HG03457 (cell line): ENCODE results near the gene TNIP2.
A peak's percentile ranks its signal among the peaks of the same experiment; 100 is the strongest.

Experiments
- ATAC-seq: cut with Tn5 transposase; IDR thresholded peaks from one replicate; pipeline ENCODE4 v1.9.1; 2021; ENCODE audit warnings: moderate number of reproducible peaks; ENCODE audit not compliant: unreplicated experiment

TNIP2 gene

DNA sequence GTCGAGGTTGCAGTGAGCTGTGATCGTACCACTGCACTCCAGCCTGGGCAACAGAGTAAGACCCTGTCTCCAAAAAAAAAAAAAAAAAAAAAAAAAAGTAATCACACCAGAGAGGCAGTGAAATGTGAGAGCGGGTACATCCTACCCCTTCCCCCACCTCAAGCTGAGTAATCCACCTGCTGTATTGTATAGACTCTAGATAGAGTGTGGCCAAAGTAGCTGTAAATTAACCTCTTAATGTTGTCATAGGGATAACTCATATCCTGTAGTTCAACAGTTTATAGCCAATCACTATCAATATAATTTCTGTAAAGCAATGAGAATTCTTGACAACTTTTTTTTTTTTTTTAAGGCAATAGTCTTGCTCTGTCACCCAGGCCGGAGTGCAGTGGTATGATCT lies 30.8 kb downstream of the TNIP2 start:
- ATAC-seq = no peak

DNA sequence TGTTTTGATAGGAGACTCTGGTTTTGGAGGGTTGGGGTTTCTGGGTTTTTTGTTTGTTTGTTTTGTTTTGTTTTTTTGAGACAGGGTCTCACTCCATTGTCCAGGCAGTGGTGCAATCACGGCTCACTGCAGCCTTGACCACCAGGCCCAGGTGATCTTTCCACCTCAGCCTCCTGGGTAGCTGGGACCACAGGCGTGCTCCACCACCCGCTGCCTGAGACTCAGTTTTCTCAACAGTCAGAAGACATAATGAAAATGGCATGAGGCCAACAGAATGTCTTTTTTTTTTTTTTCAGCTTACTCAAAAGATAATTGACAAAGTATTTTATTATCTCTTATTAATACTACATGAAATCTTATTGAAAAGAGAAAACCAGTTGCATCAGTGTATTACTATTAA lies 32.4 kb downstream of the TNIP2 start:
- ATAC-seq = no peak

DNA sequence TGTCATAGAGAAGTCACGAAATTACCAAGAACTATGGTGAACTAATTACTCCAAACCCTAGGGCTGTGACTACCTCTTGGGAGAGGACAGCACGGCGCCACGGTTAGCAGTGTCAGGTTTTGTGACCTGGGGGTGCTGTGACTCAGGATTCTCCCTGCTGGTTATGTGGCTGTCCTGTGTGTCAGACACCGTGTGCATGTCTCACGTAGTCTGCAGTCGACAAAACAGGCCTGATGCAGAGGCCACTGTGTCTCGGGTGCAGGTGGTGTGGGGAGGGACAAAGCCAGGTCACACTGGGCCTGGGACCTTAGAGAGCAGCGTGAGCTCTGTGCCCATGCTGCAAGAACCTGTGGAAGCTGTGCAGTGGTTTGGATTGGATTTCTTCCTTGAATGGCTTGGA lies 34.1 kb downstream of the TNIP2 start:
- ATAC-seq = no peak

- ATAC-seq = no peak
Measured at GRCh38 chr4:2721586-2721985, 34.5 kb downstream of the TNIP2 start.

DNA sequence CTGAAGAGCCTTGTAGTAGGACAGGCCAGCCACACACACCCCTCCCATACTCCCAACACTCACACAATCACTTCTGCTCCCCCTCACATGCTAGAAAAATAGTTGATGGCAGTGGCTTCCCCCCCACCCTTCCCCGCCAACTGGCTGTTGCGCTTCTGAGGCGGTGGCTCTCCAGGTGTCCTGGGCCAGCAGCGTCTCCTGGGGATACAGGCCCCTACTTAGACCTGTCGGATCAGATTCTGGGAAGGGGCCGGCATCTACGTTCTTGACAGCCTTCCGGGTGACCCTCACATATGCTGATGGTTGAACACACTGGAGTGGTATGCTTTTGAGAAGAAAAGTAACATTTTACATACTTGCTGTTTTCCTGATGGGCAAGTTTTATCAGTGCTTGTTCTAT lies 39.9 kb downstream of the TNIP2 start:
- no peak for ATAC-seq

DNA sequence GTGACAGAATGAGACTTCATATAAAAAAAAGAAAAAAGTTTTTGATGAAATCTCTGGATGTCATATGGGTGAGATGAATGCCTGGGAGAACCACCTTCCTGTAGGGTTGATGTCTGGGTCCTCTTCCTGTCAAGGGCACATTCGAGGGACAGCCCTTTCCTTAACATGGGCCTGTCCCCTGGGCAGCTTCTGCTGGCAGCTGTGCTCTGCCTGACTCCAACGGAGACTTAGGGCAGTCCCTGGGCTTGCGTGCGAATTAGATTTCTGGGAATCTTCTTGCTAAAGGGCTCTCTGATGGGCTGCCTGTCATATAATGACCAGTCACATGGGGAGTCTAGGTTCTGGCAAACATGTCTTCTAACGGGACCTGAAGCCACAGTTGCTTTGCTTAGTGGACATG lies 40.7 kb downstream of the TNIP2 start:
- ATAC-seq = no peak

DNA sequence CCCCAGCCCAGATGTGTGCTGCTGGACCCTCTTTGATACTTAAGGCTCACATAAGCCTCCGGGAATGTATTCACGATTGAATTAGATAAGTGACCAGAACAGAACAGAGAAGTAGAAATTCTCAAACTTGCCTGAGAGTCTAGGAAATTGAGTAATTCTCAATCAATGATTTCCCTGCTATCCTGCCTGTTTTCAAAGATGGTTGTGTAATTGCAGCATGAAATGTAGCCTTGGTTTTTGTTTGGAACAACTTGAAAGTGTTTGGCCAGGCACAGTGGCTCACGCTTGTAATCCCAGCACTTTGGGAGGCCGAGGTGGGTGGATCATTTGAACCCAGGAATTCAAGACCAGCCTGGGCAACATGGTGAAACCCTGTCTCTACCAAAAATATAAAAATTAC lies 41.2 kb downstream of the TNIP2 start:
- ATAC-seq = no peak

DNA sequence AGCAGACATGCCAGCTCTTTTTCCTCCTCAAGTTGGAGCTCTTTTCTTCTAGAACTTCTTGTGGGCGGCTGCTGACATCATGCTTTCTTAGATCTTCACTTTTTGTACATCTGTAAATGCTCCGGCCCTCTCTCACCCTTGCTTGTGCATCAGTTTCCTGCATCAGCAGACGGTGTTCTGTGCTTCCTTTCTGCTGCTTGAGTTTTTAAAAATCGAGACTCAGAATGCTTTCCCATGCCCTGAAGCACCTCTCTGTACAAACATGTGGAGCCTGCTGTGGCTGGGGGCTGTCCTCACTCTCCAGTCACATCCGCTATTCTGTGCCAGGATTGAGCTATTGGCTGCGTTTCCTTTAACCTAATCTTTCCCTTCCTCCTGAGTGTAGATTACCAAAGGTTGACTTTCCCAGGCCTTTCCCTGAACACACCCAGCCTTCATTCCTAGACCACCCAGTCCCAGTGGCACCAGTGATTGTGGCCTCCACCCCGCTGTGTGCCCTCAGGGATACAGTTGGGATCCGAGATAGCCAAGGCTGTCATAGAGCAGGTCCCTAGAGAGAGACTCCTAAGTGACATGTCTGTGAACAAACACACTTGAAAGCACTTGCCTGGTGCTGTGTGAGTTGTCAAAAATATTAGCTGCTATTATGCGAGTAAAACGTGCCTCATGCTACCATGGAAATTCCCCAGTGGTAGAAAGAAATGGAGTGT lies 41.9 kb downstream of the TNIP2 start:
- no peak for ATAC-seq

GRCh38 chr4:2713337-2713736 lies 42.8 kb downstream of the TNIP2 start:
- ATAC-seq = no peak

DNA sequence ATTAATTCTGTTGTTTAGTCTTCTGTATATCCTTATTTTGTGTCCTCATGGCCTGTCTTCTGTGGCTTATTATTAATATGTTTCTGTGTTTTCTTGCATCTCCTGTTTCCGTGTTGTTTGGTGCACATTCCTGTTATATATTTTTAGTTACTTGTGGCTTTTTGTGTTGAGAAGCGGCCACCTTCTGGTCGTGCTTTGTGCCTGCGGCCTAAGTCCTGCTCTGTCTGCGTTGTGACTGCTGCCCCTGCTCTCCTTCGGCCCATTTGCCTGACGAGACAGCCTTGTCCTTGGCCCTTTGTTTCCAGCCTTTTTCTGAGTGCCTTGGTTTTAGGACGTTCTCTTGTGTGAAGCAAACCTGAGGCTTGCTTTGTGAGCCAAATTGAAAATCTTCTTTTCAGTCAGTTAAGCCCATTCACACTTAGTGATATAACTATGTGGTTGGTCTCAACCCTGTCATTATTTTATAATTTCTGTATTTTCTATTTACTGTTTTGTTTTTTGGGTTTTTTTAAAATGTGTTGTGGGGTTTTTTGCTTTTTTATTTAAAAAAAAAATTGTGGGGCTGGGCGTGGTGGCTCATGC lies 43.8 kb downstream of the TNIP2 start:
- ATAC-seq = no peak

GRCh38 chr4:2702770-2703169 lies 53.4 kb downstream of the TNIP2 start:
- no peak for ATAC-seq

- no peak for ATAC-seq
Measured at GRCh38 chr4:2702361-2702760, 53.8 kb downstream of the TNIP2 start.

- ATAC-seq = no peak
Measured at GRCh38 chr4:2700031-2700430, 56.1 kb downstream of the TNIP2 start.

- ATAC-seq = no peak
Measured at GRCh38 chr4:2699534-2699933, 56.6 kb downstream of the TNIP2 start.

- ATAC-seq = no peak
Measured at GRCh38 chr4:2698951-2699505, 57.1 kb downstream of the TNIP2 start.

GRCh38 chr4:2698504-2698903 lies 57.6 kb downstream of the TNIP2 start:
- ATAC-seq = no peak

DNA sequence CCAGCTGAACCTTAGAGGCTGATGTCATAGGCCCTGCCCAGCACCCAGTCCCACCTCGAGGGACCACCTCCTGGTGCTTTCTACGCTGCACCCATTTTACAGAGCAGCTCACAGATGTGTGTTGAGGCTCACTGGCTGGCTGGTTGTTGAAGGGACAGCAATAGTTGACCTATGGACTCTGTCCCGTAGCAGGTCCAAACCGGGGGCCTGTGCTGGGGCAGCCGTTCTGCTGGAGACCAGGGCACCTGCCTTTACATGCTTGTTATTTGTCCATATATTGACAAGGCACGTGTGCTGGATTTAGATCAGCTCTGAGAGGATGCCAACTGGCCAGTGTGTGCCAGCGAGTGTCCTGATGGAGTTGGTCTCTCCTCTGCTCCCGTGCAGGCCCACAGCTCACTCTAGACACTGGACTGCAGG lies 58.1 kb downstream of the TNIP2 start:
- ATAC-seq = no peak

- ATAC-seq = peak; percentile 79
Measured at GRCh38 chr4:2696423-2696822, 59.7 kb downstream of the TNIP2 start.

- no peak for ATAC-seq
Measured at GRCh38 chr4:2695346-2696060, 60.6 kb downstream of the TNIP2 start.

GRCh38 chr4:2694691-2695090 lies 61.4 kb downstream of the TNIP2 start:
- no peak for ATAC-seq

- ATAC-seq = no peak
Measured at GRCh38 chr4:2691952-2692435, 64.1 kb downstream of the TNIP2 start.
